OCI-LY1 (cell line): ENCODE data around the gene RGS7.

Experiments used
- EZH2 ChIP-seq: fragments of 200-600 bp; sonication (generic), shearing (Covaris generic); IDR thresholded peaks from 2 replicates; pipeline ENCODE4 v1.8.0; 2017; ENCODE audit warnings: borderline replicate concordance, mixed run types, mild to moderate bottlenecking, antibody characterized with exemption, low read length, moderate library complexity, mixed read lengths
- TF ChIP-seq, protein P1 (sequence below): fragments of 200-600 bp; sonication (generic), shearing (Covaris generic); IDR thresholded peaks from 2 replicates; pipeline ENCODE4 v1.5.1; 2017; ENCODE audit warnings: mild to moderate bottlenecking, antibody characterized with exemption, low read length, moderate library complexity, mixed read lengths

DNA sequence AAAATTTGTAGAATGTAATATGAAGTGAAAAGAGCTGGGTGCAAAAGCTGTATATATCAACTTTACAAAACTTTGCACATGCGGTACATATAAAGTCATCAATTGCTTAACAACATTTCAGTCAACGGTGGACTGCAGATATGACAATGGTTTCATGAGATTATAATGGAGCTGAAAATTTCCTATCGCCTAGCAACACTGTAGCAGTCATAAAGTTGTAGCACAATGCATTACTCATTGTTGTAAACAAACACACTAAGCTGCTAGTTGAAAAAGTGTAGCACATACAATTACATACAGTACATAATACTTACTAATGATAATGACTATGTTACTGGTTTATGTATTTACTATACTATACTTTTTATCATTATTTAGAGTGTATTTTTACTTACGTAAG is 64.0 kb downstream of the RGS7 start:
- TF ChIP-seq, protein P1, sequence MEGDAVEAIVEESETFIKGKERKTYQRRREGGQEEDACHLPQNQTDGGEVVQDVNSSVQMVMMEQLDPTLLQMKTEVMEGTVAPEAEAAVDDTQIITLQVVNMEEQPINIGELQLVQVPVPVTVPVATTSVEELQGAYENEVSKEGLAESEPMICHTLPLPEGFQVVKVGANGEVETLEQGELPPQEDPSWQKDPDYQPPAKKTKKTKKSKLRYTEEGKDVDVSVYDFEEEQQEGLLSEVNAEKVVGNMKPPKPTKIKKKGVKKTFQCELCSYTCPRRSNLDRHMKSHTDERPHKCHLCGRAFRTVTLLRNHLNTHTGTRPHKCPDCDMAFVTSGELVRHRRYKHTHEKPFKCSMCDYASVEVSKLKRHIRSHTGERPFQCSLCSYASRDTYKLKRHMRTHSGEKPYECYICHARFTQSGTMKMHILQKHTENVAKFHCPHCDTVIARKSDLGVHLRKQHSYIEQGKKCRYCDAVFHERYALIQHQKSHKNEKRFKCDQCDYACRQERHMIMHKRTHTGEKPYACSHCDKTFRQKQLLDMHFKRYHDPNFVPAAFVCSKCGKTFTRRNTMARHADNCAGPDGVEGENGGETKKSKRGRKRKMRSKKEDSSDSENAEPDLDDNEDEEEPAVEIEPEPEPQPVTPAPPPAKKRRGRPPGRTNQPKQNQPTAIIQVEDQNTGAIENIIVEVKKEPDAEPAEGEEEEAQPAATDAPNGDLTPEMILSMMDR = no peak
- no peak for TF ChIP-seq EZH2
